ENCODE results near the gene SART1.
"Not testable (repeated sequence)": the region's sequence is repeated elsewhere in the genome, so short reads cannot be mapped to it uniquely, and the experiment has no call there.

SART1 gene

GRCh38 chr11:66015454-66015881, 53.9 kb downstream of the SART1 start:
- DNase-seq (ENCODE audit: low read depth in 3 of 3): no peak

- DNase-seq (ENCODE audit: low read depth in 3 of 3): no peak
These were observed 54.6 kb downstream of the SART1 start for GRCh38 chr11:66015936-66016792.

GRCh38 chr11:66016793-66017177, 55.3 kb downstream of the SART1 start:
- DNase-seq (ENCODE audit: low read depth in 3 of 3): no peak

GRCh38 chr11:66017321-66017720, 55.8 kb downstream of the SART1 start:
- DNase-seq (ENCODE audit: low read depth in 3 of 3): no peak

- no peak for DNase-seq (ENCODE audit: low read depth in 3 of 3)
These were observed 58.7 kb downstream of the SART1 start for GRCh38 chr11:66020212-66020611.

GRCh38 chr11:66020618-66021357, 59.3 kb downstream of the SART1 start:
- no peak for DNase-seq (ENCODE audit: low read depth in 3 of 3)

GRCh38 chr11:66022401-66023185, 61.1 kb downstream of the SART1 start:
- peak; percentile 61 to 76 (median 71) for DNase-seq (ENCODE audit: low read depth in 3 of 3)

GRCh38 chr11:66023186-66023440, 61.6 kb downstream of the SART1 start:
- not testable (repeated sequence) for DNase-seq (ENCODE audit: low read depth in 3 of 3)

- no peak for DNase-seq (ENCODE audit: low read depth in 3 of 3)
These were observed 64.5 kb downstream of the SART1 start, which contains the start of gene CATSPER1 for GRCh38 chr11:66026017-66026529. Gene CATSPER1, minus strand, starts transcription at chr11:66026479. Its CDS starts 100 bp downstream, at chr11:66026379.

Data from stimulated activated CD4-positive, alpha-beta T cell treated with anti-CD3 and anti-CD28 coated beads, TNF-alpha, amount 100 ng/mL, for 48 hours (primary cell).